NCI-H146 (cell line): ENCODE measurements around the gene CRTC1.
"Not testable (repeated sequence)": the region's sequence is repeated elsewhere in the genome, so short reads cannot be mapped to it uniquely, and the experiment has no call there.

Experiments
- DNase-seq: peaks from one replicate; lab custom pipeline; 2025; lab: John Stamatoyannopoulos, UW

The CRTC1 gene

GRCh38 chr19:18730885-18731513 is 47.5 kb downstream of the CRTC1 start:
- DNase-seq, result no peak

GRCh38 chr19:18731562-18732008 is 48.1 kb downstream of the CRTC1 start:
- no peak for DNase-seq

DNA sequence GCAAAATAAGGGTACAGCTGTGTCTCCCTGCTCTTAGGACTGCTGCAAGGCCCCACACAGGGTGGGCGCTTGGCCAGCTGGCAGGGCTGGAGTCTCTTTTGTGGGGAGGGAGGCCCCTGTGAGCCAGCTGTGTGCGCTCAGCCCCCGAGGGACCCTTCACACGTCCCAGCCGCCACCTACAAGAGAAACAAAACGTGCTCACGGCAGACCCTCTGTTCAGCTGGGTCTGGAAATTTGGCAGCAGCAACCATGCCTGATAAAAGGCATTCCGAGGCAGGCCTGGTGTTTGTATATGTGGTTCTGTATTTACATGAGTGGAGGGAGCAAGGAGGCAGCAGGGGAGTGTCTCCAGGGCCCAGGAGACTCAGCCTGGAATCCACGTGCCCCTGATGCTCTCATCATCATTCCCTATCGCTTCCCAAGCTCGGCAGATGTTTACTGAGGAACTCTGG is 49.7 kb downstream of the CRTC1 start:
- no peak for DNase-seq

GRCh38 chr19:18733762-18734332 is 50.4 kb downstream of the CRTC1 start:
- not testable (repeated sequence) for DNase-seq

DNA sequence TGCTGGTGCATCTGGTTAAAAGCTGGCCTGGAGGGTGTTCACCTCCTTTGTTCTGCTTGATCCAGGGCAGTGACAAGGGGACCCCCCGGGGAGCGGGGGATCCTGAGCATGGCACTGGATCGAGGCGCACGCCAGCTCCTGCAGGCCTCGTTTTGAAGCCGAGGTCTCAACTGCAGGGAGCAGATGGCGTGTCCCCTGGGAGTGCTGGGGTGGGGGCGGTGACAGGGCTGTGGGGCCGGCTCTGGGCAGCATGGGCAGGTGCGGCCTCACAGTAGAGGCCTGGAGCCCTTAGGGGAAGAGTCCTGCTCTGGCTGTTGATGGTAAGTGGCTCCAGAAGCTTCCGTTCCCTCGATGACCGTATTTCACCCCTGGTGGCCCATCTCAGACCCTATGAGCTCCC is 51.8 kb downstream of the CRTC1 start:
- no peak for DNase-seq

- DNase-seq, result no peak
These were observed 52.3 kb downstream of the CRTC1 start for GRCh38 chr19:18735752-18736151.

GRCh38 chr19:18736415-18737336 is 53.2 kb downstream of the CRTC1 start:
- DNase-seq, result peak; percentile 17

- no peak for DNase-seq
These were observed 54.0 kb downstream of the CRTC1 start for GRCh38 chr19:18737337-18737953.

GRCh38 chr19:18737954-18738351 is 54.5 kb downstream of the CRTC1 start:
- DNase-seq, result no peak

DNA sequence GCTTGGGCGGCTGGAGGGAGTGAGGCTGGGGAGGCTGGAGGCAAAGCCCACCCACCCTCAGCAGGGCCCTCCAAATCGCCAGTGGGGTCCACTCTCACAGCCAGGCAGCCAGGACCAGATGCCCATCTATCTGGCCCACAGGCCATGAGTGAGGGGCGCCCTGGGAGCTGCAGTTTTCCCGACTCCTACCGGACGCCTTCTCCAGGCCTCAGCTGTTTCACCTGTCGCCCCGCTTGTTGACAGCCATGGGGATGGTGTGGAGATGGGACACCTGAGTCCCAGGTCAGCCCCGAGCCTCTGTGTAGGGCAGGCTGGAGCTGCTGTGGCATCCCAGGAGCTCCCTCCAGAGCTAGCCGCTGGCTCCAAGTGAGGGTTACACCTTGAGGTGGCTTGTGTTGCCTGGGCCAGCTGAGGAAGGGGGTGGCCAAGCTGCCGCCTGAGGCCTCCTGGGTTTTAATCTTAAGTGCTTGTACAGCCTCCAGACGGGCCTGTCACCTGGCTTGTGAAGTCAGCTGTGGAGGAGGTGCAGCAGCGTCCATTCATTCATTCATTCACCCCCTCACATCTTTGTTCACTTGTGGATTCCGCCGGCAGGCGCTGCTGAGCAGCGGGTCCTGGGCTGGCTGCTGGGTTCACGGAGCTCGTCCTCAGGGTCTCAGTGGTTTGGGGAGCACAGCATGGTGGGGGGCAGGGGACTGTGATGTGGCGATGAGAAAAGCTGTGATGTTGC is 55.6 kb downstream of the CRTC1 start:
- no peak for DNase-seq

GRCh38 chr19:18741124-18742121 is 57.9 kb downstream of the CRTC1 start:
- peak; percentile 97 for DNase-seq

DNA sequence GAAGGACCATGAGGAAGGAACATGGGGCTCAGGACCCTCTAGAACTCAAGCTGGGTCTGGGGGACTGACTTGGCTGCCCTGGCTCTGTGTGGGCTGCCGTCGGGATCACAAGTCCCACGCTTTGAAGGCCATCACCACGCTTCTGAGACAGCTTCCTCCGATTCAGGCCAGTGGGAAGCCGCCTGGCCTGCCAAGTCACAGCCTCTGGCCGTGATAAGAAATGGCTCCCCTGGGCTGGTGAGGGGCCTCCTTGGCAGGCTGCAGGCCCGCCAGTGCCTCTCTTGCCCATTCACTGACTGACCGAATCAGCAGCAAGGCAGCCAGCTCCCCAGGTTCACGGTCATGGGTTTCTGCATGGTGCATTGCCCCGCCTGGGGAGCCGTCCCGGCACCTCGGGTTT is 58.8 kb downstream of the CRTC1 start:
- DNase-seq, result no peak

DNA sequence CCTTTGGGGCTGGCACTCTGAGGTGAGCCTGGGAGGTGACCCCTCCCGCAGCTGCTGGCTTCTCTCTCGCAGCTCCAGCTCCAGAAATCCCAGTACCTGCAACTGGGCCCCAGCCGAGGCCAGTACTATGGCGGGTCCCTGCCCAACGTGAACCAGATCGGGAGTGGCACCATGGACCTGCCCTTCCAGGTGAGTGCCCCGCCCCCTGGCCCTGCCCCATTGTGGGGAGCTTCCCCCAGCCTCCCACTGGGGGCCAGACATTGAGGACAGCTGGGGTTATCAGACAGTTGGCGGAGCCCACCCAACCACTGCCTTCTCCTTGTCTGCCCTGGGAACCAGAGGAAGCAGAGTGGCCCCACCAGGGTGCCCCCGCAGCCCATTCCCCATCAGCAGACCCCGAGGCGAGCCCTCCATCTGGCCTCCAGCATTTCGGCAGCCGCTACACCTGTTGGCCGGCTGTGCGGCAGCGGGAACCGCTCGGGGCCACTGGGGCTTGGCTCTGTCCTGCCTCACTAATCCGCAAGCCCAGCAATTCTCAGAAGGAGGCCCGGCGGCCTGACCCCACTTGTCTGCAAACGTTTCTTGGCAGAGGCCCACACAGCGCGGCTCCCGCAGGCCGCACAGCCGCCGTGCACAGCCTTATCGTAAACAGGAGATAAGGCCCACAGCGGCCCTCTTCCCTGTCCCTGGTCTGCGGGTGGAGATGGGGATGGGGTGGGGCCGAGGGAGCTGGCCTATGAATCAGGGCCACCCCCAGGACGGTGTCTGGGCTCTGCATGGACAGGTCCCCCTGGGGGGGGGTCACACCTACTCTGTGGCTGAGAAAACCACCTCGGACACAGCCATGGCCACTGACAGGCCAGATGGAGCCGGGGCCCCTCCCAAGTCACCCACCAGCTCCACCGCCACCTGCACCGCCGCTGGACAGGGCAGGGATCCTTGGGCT is 59.6 kb downstream of the CRTC1 start:
- DNase-seq, result no peak

DNA sequence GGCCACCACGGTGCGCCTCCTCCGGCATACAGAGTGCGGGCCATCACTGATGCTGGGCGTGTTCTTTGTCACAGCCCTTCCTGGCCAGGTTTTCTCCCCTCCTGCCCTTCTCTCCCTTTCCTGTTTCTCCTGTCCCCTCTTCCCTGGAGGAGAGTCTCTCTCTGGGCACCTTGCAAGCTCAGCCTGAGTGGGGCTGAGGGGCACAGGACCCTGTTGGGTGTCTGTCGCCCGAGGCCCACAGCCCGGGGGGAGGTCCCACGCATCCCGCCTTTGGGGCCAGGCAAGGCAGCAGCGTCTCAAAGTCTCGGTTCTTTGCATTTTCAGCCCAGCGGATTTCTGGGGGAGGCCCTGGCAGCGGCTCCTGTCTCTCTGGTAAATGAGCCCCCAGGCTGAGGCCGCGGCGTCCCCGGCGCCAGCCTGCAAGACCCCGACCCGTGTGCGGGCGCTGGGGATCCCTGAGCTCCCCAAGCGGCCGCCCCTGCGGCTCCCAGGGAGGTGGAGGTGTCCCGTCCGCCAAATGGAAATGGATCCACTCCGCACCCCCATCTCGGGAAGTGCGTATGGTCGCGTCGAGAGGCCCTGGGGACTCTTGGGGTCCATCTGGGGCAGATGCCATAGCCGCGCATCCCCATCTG is 60.4 kb downstream of the CRTC1 start:
- DNase-seq, result no peak

DNA sequence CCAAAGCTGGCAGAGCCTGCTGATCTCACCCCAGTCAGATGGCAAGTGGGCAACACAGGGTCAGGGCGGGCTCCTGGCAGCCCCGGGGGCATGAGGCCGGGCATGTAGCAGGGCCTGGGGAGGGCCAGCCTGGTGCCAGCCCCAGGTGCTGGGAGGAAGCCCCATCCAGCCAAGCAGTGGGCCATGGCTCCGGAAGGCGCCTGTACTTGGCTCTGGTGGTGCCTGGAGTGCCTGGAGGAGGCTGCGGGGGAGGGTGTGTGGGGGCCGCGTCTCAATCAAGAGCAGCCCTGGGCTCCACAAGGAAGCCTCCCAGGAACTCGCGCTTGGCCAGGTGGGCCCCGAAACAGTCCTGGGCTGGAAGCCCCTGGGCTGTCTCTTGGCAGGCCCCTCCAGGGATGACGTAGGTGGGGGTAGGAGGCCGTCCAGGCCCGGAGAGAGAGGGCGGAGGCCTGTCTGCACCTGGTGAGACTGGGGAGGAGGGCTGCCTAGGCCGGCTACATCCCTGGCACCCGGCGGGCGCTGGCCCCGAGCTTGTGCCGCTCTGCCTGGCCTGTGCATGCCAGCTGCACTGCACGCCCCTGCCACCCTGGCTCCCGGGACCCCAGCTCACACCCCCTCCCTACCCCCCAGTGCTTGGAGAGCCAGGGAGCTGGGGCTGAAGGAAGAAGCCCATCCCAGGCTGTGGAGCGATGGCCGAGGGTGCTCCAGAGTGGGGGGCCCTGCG is 61.7 kb downstream of the CRTC1 start:
- no peak for DNase-seq

GRCh38 chr19:18745931-18746330 is 62.5 kb downstream of the CRTC1 start:
- DNase-seq, result no peak

- DNase-seq, result no peak
These were observed 63.2 kb downstream of the CRTC1 start for GRCh38 chr19:18746401-18747325.
